Ramos (cell line): ENCODE results near the gene ATP8A2.

ENCODE experiments used
- in situ Hi-C: fragments of 300-500 bp; cut with MboI; formaldehyde crosslinking; loops from one replicate; pipeline ENCODE4 v1.14.3; 2022; ENCODE audit warnings: low sequenced_read_pairs; ENCODE audit not compliant: unreplicated experiment

ATP8A2 gene

DNA sequence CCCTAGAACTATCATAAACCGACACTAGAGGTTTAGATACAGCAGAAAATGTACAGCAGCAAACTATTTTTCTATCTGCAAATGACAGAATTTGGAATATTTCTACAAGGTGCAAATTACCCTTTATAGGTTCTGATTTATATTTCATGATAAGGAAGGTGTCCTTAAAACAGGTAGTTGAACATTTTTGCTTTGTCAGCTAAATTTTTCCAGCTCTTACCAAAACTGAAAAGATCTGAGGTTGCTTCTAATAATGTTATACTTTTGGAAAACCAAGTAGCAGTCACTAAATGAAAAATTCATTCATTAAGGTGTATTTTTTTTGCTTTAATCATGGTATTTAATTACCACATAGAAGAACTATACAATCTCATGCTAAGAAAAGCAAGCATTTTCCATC lies 671.0 kb downstream of the ATP8A2 start:
- in situ Hi-C loops: no loop called here

GRCh38 chr13:26045142-26045541 lies 673.4 kb downstream of the ATP8A2 start:
- in situ Hi-C loops: no loop called here

DNA sequence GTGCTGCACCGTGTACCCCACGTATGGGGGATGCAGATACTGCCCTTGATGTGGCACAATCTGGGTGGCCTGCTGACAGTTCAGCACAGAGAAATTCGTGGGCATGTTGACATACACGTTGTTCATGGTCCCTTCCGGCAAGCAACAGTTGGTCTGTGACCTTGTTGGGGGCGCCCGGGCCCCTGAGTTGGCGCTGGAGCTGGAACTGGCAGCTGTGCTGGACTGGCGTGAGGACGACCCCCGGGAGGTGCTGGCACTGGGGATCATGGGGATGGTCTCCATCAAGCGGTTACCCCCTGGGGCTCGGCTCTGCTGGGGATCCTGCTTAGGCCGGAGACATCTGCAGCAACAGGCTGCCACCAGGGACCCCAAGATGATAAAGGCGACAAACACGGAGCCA lies 674.9 kb downstream of the ATP8A2 start:
- in situ Hi-C loops: no loop called here

- in situ Hi-C loops: no loop called here
Observed at GRCh38 chr13:26047040-26047439, 675.3 kb downstream of the ATP8A2 start.

GRCh38 chr13:26048741-26049140 lies 677.0 kb downstream of the ATP8A2 start:
- in situ Hi-C loops: no loop called here

DNA sequence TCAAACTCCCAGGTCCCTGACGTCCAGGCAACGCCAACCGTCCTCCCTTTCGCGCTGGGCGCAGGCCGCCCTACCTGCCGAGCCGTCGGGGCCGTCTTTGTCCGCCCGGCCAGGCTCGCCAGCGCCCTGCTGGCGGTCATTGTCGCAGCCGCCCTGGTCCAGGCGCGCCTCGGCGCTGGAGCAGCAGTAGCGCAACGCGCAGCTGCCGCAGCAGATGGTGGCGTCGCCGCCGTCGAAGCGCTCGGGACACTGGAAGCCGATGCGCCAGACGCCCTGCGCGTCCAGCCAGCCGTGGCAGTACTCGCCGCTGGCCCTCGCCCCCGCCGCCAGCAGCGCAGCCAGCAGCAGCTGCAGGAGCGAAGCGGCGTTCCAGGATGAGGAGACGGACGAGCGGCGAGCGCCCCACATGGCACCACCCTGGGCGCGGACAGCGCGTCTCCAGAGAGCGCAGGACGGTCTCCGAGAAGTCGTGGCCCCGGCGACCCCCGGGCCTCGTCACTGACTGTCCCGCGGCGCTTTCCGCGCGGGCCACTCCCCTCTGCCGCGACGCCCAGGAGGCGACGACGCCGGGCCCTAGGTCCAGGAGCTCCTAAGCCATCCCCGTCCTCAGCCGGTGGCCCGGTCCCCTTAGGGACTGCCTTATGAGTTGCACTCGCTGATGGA lies 678.9 kb downstream of the ATP8A2 start:
- in situ Hi-C loops: loop anchor here (25.0 kb wide), 1 partner anchor 488 kb away; no protein-coding TSS in a partner anchor

DNA sequence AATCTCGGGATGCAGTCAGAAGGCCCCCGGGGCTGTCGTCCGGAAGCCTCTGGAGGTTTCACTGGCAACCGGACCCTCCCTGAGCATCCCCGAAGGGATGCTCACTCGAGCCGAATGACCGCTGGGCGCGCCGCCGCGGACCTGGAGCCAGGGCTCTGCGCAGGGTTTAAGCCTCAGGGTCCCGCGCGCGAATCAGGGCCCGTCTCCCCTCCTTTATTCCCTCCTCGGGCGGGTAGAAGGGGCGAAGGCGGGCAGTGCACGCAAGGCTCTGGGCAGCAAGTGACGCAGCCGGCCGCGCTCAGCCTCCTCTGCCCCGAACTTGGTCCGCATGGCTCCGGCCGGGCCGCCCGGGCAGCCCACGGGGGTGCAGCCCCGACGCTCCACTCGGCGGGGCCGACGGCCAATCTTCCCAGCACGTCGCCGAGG lies 679.5 kb downstream of the ATP8A2 start:
- in situ Hi-C loops: loop anchor here (25.0 kb wide), 1 partner anchor 489 kb away; no protein-coding TSS in a partner anchor

DNA sequence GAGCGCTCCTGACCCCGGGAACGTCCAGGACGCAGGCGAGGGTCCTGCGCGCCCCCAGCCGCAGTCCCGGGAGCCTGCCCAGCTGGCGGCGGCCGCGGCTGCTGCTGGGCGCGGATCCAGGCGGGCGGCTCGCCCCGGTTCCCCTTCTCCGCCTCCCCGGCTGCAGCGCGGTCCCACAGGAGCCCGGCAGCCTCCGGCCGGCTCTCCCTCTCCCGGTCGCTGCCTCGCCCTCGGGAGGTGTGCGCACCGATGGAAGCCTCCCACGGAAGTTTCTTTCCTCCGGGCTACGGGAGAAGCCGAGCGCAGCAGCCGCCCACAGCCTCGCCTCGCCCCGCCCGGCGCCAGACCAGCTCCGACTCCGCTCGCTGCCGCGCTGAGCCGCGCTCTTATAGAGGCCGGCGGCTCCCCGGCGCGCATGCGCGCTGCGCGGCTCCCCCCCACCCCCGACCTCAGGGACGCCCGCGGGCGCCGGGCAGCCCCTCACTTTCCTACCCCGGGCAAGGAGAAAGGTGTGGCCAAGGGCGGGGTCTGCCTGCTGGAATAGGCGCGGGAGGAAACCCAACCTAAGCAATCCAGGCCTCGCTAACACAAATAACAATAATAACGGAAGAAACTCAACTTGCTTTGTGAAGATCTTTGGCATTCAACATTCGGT lies 680.0 kb downstream of the ATP8A2 start, which contains the start of gene SHISA2:
Gene SHISA2 (minus strand): TSS at position 360 of the 655 bp plus-strand sequence. CDS start 1,041 bp downstream, outside the sequence.
- in situ Hi-C loops: loop anchor here (25.0 kb wide), 1 partner anchor 489 kb away; no protein-coding TSS in a partner anchor

DNA sequence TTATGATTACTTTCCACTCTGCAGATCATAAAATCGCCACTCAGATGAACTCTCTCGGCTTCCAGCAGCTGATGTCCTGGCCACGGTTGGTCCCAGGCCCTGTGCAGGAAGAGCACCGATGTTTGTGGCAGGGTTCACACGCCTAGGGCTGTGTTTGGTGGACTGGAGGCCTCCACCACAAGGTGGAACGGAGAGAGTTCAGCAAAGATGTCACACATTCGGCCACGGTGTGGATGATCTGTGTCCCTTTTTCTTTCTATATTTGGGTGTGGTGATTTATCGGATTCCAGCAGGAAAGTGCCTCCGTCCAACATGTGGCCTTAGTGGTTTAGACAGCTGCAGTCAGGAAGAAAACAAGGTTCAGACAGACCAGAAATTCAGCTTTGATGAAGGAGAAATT lies 680.6 kb downstream of the ATP8A2 start:
- in situ Hi-C loops: loop anchor here (25.0 kb wide), 1 partner anchor 490 kb away; no protein-coding TSS in a partner anchor

GRCh38 chr13:26053418-26053980 lies 681.7 kb downstream of the ATP8A2 start:
- in situ Hi-C loops: loop anchor here (25.0 kb wide), 1 partner anchor 491 kb away; no protein-coding TSS in a partner anchor

DNA sequence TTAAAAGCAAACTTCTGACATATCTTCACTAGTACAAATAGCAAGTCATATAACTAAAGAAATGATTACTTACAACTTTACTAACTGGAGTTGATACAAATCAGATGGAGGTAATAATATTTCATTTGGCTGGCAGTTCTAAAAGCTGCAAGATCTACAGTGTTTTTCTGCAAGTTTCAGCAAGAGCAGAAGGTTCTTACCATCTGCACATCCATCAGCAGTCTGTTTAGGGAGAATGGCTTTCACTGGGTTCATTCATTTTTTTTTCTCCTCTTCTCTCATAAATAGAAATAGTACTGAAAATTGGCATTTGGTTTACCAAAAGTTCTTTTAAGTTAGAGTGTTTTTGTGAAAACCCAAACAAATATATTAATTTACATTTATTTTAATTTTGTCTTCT lies 683.1 kb downstream of the ATP8A2 start:
- in situ Hi-C loops: loop anchor here (25.0 kb wide), 1 partner anchor 493 kb away; no protein-coding TSS in a partner anchor

- in situ Hi-C loops: loop anchor here (25.0 kb wide), 1 partner anchor 496 kb away; no protein-coding TSS in a partner anchor
Observed at GRCh38 chr13:26058704-26059103, 686.9 kb downstream of the ATP8A2 start.

DNA sequence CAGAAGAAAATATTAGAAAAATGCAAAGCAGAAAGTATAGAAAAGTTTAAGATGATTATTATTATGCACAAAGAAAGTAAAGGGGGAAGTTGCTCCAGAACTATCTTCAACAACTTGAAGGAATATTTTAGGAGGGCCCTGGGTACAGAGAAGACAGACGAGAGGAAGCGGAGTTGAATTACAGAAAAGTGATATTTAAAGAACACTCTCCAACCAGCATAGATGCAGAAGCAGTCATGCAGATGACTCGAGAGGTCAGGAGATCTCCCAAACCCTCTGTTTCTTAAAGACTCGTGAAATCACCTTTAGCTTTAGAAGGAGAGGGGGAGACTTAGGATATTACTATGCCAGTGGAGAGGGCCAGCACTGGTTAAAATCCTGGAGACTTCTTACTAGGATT lies 688.6 kb downstream of the ATP8A2 start:
- in situ Hi-C loops: loop anchor here (25.0 kb wide), 1 partner anchor 498 kb away; no protein-coding TSS in a partner anchor

- in situ Hi-C loops: loop anchor here (25.0 kb wide), 1 partner anchor 499 kb away; no protein-coding TSS in a partner anchor
Observed at GRCh38 chr13:26061256-26061655, 689.5 kb downstream of the ATP8A2 start.

GRCh38 chr13:26061947-26062346 lies 690.2 kb downstream of the ATP8A2 start:
- in situ Hi-C loops: loop anchor here (25.0 kb wide), 1 partner anchor 500 kb away; no protein-coding TSS in a partner anchor

- in situ Hi-C loops: loop anchor here (25.0 kb wide), 1 partner anchor 501 kb away; no protein-coding TSS in a partner anchor
Observed at GRCh38 chr13:26062853-26063444, 691.2 kb downstream of the ATP8A2 start.

- in situ Hi-C loops: loop anchor here (25.0 kb wide), 1 partner anchor 504 kb away; no protein-coding TSS in a partner anchor
Observed at GRCh38 chr13:26066492-26066891, 694.7 kb downstream of the ATP8A2 start.

DNA sequence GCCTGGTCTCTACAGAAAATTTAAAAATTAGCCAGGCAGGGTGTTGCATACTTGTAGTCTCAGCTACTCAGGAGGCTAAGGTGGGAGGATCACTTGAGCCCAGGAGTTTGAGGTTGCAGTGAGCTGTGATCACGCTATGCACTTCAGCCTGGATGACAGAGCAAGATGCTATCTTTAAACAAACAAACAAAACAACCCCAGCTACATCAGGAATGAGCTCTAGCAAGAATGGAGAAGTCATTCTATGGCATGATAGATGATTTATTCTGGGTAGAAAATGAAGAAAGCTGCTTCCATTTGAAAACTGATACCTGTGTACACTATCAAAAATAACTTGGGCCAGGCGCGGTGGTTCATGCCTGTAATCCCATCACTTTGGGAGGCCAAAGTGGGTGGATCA lies 695.8 kb downstream of the ATP8A2 start:
- in situ Hi-C loops: loop anchor here (25.0 kb wide), 1 partner anchor 505 kb away; no protein-coding TSS in a partner anchor

GRCh38 chr13:26068372-26068771 lies 696.6 kb downstream of the ATP8A2 start:
- in situ Hi-C loops: loop anchor here (25.0 kb wide), 1 partner anchor 506 kb away; no protein-coding TSS in a partner anchor

GRCh38 chr13:26069642-26070041 lies 697.9 kb downstream of the ATP8A2 start:
- in situ Hi-C loops: loop anchor here (25.0 kb wide), 1 partner anchor 507 kb away; no protein-coding TSS in a partner anchor
